Activated naive CD4-positive, alpha-beta T cell treated with anti-CD3 and anti-CD28 coated beads for 36 hours (primary cell): ENCODE data around the gene MICAL2. TPM values are rescaled to one million over a fixed set of nuclear protein-coding genes. Genes with fewer than 3 reads are reported as not detected.

Experiments
- microRNA-seq: library from miRNA; unstranded; fragments of <30 nt; microRNA quantifications from one replicate; pipeline ENCODE4 v1.2.0, GENCODE V29; 2022; ENCODE audit warnings: borderline microRNAs expressed, borderline replicate concordance
- total RNA-seq, 2 experiments: library from RNA; stranded (reverse); gene quantifications; one replicate each; pipeline ENCODE4 v1.2.3, GENCODE V29; 2021

MICAL2 gene
- total RNA-seq, 2 experiments from 2014 or later = 48.7 to 54.6 TPM

Small RNA genes within 50 kb of the gene (microRNA-seq; reads per million reads assigned to microRNA genes)
- not detected for gene MIR6124

Other genes starting within 250 kb of the MICAL2 start
- not detected for gene DKK3, start 102.0 kb upstream of the MICAL2 start, total RNA-seq